Measurements from ENCODE around the gene CABLES1. TPM values are rescaled to one million over a fixed set of nuclear protein-coding genes. Genes with fewer than 3 reads are reported as not detected.

CABLES1 gene
- polyA plus RNA-seq, 1 of the 3 experiments (the other 2 are of a cell fraction), result 2.2 TPM

GRCh38 chr18:23163786-23164533, 28.7 kb downstream of the CABLES1 start:
- no peak overlapping the region for H2AFZ ChIP-seq (ENCODE audit: low read depth)
- no peaks in the 10 kb centered on the region for H3K36me3 ChIP-seq (replicated peaks in 1 of 2; ENCODE audit: control insufficient read depth in 1 of 2, insufficient read depth in 2 of 2, low read length in 1 of 2)
- DNase-seq, result no peak
- H3K4me1 ChIP-seq (ENCODE audit: control insufficient read depth in 1 of 2, insufficient read depth in 2 of 2, low read depth in 1 of 2, low read length in 1 of 2), result peaks cover 0 to 20% of the 10 kb centered on the region in 2 experiments; a peak in 2 of 4 replicates
- H3K9ac ChIP-seq, result no peak overlapping the region
- ChIA-PET POLR2A (no interaction called here), CTCF (interaction anchor here (0.7 to 1.7 kb wide), 5 partner anchors 9 to 248 kb away, joined by 3 to 6 read pairs (median 4); no protein-coding TSS in a partner anchor)
- no peaks in the 10 kb centered on the region for H3K9me3 ChIP-seq
- TF ChIP-seq FOSL2 (IDR thresholded peaks at IDR 0.05; ENCODE audit: borderline replicate concordance, low read depth), result no peak
- no peak for TF ChIP-seq SMC3 (IDR thresholded peaks at IDR 0.05; ENCODE audit: low read depth, low read length)
- H3K27ac ChIP-seq (ENCODE audit: low read depth in 2 of 2, low read length in 1 of 2), result no peak overlapping the region
- no peak overlapping the region for H3K4me3 ChIP-seq (ENCODE audit: low read depth in 2 of 2, low read length in 1 of 2)
- H4K20me1 ChIP-seq (ENCODE audit: insufficient read depth), result peaks cover 5% of the 10 kb centered on the region; the same call in 1 of the 2 replicates
- no peak overlapping the region for H3K4me2 ChIP-seq
- 87% methylated on average over 11 of the region's 11 CpGs for WGBS (ENCODE audit: low lambda C conversion rate)
- no peaks in the 10 kb centered on the region for H3K9me2 ChIP-seq
- H3K27me3 ChIP-seq (ENCODE audit: insufficient read depth), result no peaks in the 10 kb centered on the region
- peaks cover 3% of the 10 kb centered on the region for H3F3A ChIP-seq (replicated peaks; ENCODE audit: insufficient read depth)
- H3K79me2 ChIP-seq (ENCODE audit: insufficient read depth), result peaks cover 31% of the 10 kb centered on the region

GRCh38 chr18:23165271-23166068, 30.2 kb downstream of the CABLES1 start:
- Histone ChIP-seq H3K4me3 (ENCODE audit: low read depth in 2 of 2, low read length in 1 of 2) (no peak overlapping the region), H3K27me3 (ENCODE audit: insufficient read depth) (no peaks in the 10 kb centered on the region), H3K27ac (ENCODE audit: low read depth in 2 of 2, low read length in 1 of 2) (no peak overlapping the region), H3K36me3 (replicated peaks in 1 of 2; ENCODE audit: control insufficient read depth in 1 of 2, insufficient read depth in 2 of 2, low read length in 1 of 2) (no peaks in the 10 kb centered on the region), H3K9ac (no peak overlapping the region), H3K79me2 (ENCODE audit: insufficient read depth) (peaks cover 31% of the 10 kb centered on the region; the same call in 1 of the 2 replicates), H3K4me1 (ENCODE audit: control insufficient read depth in 1 of 2, insufficient read depth in 2 of 2, low read depth in 1 of 2, low read length in 1 of 2) (peaks cover 0 to 15% of the 10 kb centered on the region in 2 experiments; a peak in 1 of 4 replicates), H3F3A (replicated peaks; ENCODE audit: insufficient read depth) (peaks cover 3% of the 10 kb centered on the region), H3K9me3 (no peaks in the 10 kb centered on the region), H4K20me1 (ENCODE audit: insufficient read depth) (peaks cover under 1% of the 10 kb centered on the region; the same call in 1 of the 2 replicates), H3K4me2 (no peak overlapping the region), H3K9me2 (no peaks in the 10 kb centered on the region), H2AFZ (ENCODE audit: low read depth) (no peak overlapping the region)
- POLR2A ChIA-PET, result no interaction called here
- CTCF ChIA-PET, result interaction anchor here (1.1 to 1.7 kb wide), 2 partner anchors 10 to 13 kb away, joined by 5 to 6 read pairs; no protein-coding TSS in a partner anchor
- 93% methylated on average over 9 of the region's 9 CpGs for WGBS (ENCODE audit: low lambda C conversion rate)
- no peak for DNase-seq
- TF ChIP-seq USF1 (IDR thresholded peaks at IDR 0.05; ENCODE audit: borderline replicate concordance, low read depth) (no peak), USF2 (IDR thresholded peaks at IDR 0.05; ENCODE audit: borderline replicate concordance, low read depth, low read length) (no peak), ELF1 (IDR thresholded peaks at IDR 0.05) (no peak), FOSL2 (IDR thresholded peaks at IDR 0.05; ENCODE audit: borderline replicate concordance, low read depth) (no peak), NFIC (IDR thresholded peaks at IDR 0.05; ENCODE audit: borderline replicate concordance) (no peak), MXI1 (IDR thresholded peaks at IDR 0.05; ENCODE audit: low read depth, low read length) (no peak)
